ENCODE measurements around the gene PHF21B.
A peak's percentile ranks its signal among the peaks of the same experiment; 100 is the strongest.

The PHF21B gene

GRCh38 chr22:45007391-45008185, 2.2 kb downstream of the PHF21B start:
- ATAC-seq (replicated peaks) (no peak), DNase-seq (no peak)
- H3K27me3 Mint-ChIP-seq = peaks cover 68 to 69% of the 10 kb centered on the region in 2 donors
- no peaks in the 10 kb centered on the region for H3K9me3 Mint-ChIP-seq
- H3K4me3 Mint-ChIP-seq = peak overlapping the region; percentile 29 to 41
- H3K36me3 Mint-ChIP-seq (ENCODE audit: insufficient read depth) = no peaks in the 10 kb centered on the region
- H3K27ac Mint-ChIP-seq = no peak overlapping the region
- peaks cover 9 to 11% of the 10 kb centered on the region in 2 donors for H3K4me1 Mint-ChIP-seq (ENCODE audit: low read depth in 2 of 2)

DNA sequence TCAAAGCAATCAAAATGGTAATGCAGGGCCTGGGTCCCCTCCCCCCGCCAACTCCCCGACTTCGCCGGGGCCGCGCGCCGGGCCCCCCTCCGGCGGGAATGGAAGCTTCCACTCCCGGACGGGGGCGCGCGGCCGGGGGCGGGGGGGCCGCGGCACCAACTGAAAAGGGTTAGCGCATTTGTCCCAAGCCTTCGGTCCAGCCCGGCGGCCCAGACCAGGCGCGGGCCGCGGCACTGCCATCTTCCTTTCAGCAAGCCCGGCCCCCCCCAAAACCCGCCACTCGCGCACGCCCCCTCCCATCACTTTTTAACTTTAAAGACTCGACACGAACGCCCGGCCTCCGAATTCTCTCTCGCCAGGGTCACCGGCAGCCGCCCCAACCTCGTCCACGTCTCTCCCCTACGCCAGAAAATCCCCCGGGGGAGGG, 2.8 kb downstream of the PHF21B start:
- no peaks in the 10 kb centered on the region for H3K36me3 Mint-ChIP-seq (ENCODE audit: insufficient read depth)
- H3K9me3 Mint-ChIP-seq = no peaks in the 10 kb centered on the region
- no peak for DNase-seq
- peaks cover 9 to 11% of the 10 kb centered on the region in 2 donors for H3K4me1 Mint-ChIP-seq (ENCODE audit: low read depth in 2 of 2)
- ATAC-seq (replicated peaks) = no peak
- H3K27ac Mint-ChIP-seq = no peak overlapping the region
- peaks cover 67 to 69% of the 10 kb centered on the region in 2 donors for H3K27me3 Mint-ChIP-seq
- peak overlapping the region; percentile 45 to 58 for H3K4me3 Mint-ChIP-seq

DNA sequence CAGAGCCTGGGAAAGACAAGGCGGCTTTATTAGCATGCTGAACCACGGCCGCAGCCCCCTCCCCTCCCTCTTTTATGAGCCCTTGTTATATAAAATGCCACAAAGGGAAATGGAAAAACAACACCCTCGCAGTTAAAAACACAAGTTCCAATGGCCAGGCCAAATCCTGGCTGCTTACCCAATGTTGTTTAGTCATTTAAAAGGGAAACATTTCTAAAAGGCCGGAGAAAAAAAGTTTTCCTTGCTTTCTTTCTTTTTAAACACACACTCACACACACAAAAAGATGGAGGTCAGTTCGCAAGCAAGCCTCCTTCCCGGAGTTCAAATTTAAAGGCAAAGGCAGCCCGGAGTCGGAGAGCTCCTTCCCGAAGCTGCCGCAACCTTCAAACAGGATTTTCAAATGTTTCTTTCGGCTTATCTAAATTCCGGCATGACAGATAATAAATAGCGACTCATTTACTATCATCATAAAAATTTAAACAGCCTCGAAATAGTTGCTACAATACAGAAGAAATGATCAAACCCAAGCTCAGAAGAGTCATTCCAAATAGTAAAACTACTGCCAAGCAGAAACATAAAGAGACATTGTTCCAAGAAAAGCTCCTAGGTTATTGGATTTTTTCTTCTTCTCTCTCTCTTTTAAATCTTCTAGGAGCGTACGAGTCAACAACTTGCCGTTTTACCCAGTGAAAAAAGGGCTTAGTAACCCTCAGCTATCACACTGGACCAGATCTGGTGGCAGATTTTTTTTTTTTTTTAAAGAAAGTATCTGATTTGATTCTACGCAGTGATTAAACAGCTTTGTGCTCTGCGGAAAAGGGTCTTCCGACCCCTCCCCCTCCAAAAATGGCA, 3.5 kb downstream of the PHF21B start:
- peaks cover 61 to 69% of the 10 kb centered on the region in 2 donors for H3K27me3 Mint-ChIP-seq
- ATAC-seq (replicated peaks) = no peak
- H3K9me3 Mint-ChIP-seq = no peaks in the 10 kb centered on the region
- no peaks in the 10 kb centered on the region for H3K36me3 Mint-ChIP-seq (ENCODE audit: insufficient read depth)
- H3K4me3 Mint-ChIP-seq = peak overlapping the region; percentile 45 to 58
- no peak overlapping the region for H3K27ac Mint-ChIP-seq
- no peak for DNase-seq
- H3K4me1 Mint-ChIP-seq (ENCODE audit: low read depth in 2 of 2) = peaks cover 9 to 11% of the 10 kb centered on the region in 2 donors

DNA sequence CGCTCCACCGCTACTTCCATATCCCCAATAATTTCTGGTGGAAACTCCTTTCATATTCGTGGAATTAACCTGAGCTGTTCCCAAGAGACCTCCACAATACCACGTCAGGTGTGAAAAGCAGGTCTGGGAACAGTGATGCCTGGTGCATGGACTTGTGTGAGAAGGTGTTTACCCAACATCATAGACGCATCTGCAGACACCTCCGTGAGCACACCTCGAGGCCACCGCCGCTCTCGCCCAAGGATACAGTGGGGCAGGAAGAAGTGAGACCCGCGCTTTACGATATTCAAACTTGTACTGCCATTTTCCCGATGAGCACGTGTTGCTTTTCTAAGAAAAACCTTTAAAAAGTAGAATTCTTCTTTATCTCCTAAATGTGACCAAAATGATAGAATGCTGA, 8.2 kb downstream of the PHF21B start:
- no peak overlapping the region for H3K4me3 Mint-ChIP-seq
- no peak overlapping the region for H3K27ac Mint-ChIP-seq
- H3K4me1 Mint-ChIP-seq (ENCODE audit: low read depth in 2 of 2) = peaks cover 0 to 3% of the 10 kb centered on the region in 2 donors
- DNase-seq (no peak), ATAC-seq (replicated peaks) (no peak)
- peaks cover 70 to 100% of the 10 kb centered on the region in 2 donors for H3K27me3 Mint-ChIP-seq
- H3K9me3 Mint-ChIP-seq = no peaks in the 10 kb centered on the region
- no peaks in the 10 kb centered on the region for H3K36me3 Mint-ChIP-seq (ENCODE audit: insufficient read depth)

DNA sequence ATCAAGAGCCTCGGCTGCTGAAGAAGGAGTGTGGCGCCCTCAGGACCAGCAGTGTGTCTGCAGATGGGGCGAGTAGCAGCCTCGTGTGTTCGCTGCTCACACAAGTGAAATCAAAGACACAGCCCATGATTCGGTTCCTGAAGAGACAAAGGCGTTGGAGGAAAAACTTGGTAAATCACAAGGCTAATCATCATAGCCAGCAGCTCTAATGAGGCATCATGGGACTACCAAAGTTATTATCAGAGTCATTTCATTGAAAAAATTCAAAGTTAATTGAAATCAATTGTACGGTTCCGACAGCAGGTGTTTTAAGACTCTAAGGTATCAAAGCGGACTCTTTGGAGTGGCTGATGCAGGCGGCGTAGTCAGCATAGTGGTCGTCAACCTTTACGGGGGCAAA, 9.5 kb downstream of the PHF21B start:
- Mint-ChIP-seq H3K36me3 (ENCODE audit: insufficient read depth) (no peaks in the 10 kb centered on the region), H3K27ac (no peak overlapping the region), H3K27me3 (peaks cover 62 to 94% of the 10 kb centered on the region in 2 donors), H3K9me3 (no peaks in the 10 kb centered on the region), H3K4me1 (ENCODE audit: low read depth in 2 of 2) (no peaks in the 10 kb centered on the region), H3K4me3 (no peak overlapping the region)
- DNase-seq (no peak), ATAC-seq (replicated peaks) (no peak)

GRCh38 chr22:44999687-45000086, 10.1 kb downstream of the PHF21B start:
- no peak overlapping the region for H3K27ac Mint-ChIP-seq
- peaks cover 58 to 93% of the 10 kb centered on the region in 2 donors for H3K27me3 Mint-ChIP-seq
- no peak for DNase-seq
- ATAC-seq (replicated peaks) = no peak
- no peaks in the 10 kb centered on the region for H3K9me3 Mint-ChIP-seq
- H3K36me3 Mint-ChIP-seq (ENCODE audit: insufficient read depth) = no peaks in the 10 kb centered on the region
- H3K4me3 Mint-ChIP-seq = no peak overlapping the region
- no peaks in the 10 kb centered on the region for H3K4me1 Mint-ChIP-seq (ENCODE audit: low read depth in 2 of 2)

GRCh38 chr22:44999231-44999630, 10.6 kb downstream of the PHF21B start:
- ATAC-seq (replicated peaks) (no peak), DNase-seq (no peak)
- Mint-ChIP-seq H3K9me3 (no peaks in the 10 kb centered on the region), H3K4me1 (ENCODE audit: low read depth in 2 of 2) (no peaks in the 10 kb centered on the region), H3K27me3 (peaks cover 57 to 93% of the 10 kb centered on the region in 2 donors), H3K36me3 (ENCODE audit: insufficient read depth) (no peaks in the 10 kb centered on the region), H3K4me3 (no peak overlapping the region), H3K27ac (no peak overlapping the region)

DNA sequence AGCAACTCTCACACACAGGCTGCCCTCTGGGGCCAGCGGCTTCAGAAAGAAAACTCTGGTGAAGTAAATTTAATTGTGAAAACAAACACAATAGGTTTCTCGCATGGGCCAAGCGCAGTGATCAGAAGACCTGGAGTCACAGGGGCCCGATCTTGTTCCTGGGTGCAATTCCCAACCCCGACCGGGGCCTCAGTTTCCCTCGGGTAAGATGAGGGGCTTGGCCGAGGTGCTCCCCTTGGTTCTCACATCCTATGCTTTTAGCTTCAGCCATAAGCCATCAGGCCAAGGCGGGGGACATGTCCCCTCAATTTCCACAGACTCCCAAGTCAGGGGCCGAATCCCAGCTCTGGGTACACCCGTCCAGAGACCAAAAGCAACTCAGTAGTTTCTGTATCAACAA, 11.5 kb downstream of the PHF21B start:
- no peak overlapping the region for H3K27ac Mint-ChIP-seq
- H3K9me3 Mint-ChIP-seq = no peaks in the 10 kb centered on the region
- no peak for DNase-seq
- H3K4me3 Mint-ChIP-seq = no peak overlapping the region
- H3K27me3 Mint-ChIP-seq = peaks cover 48 to 88% of the 10 kb centered on the region in 2 donors
- H3K36me3 Mint-ChIP-seq (ENCODE audit: insufficient read depth) = no peaks in the 10 kb centered on the region
- no peaks in the 10 kb centered on the region for H3K4me1 Mint-ChIP-seq (ENCODE audit: low read depth in 2 of 2)
- no peak for ATAC-seq (replicated peaks)

- Mint-ChIP-seq H3K9me3 (no peaks in the 10 kb centered on the region), H3K27me3 (peaks cover 35 to 83% of the 10 kb centered on the region in 2 donors), H3K36me3 (ENCODE audit: insufficient read depth) (no peaks in the 10 kb centered on the region), H3K4me1 (ENCODE audit: low read depth in 2 of 2) (no peaks in the 10 kb centered on the region), H3K27ac (no peak overlapping the region), H3K4me3 (no peak overlapping the region)
- no peak for ATAC-seq (replicated peaks)
- DNase-seq = no peak
Measured at GRCh38 chr22:44997060-44997459, 12.7 kb downstream of the PHF21B start.

GRCh38 chr22:44996648-44997047, 13.2 kb downstream of the PHF21B start:
- Mint-ChIP-seq H3K27ac (no peak overlapping the region), H3K27me3 (peaks cover 35 to 80% of the 10 kb centered on the region in 2 donors), H3K36me3 (ENCODE audit: insufficient read depth) (no peaks in the 10 kb centered on the region), H3K4me3 (no peak overlapping the region), H3K4me1 (ENCODE audit: low read depth in 2 of 2) (no peaks in the 10 kb centered on the region), H3K9me3 (no peaks in the 10 kb centered on the region)
- DNase-seq (no peak), ATAC-seq (replicated peaks) (no peak)

- DNase-seq = no peak
- H3K27ac Mint-ChIP-seq = no peak overlapping the region
Measured at GRCh38 chr22:44996120-44996519, 13.7 kb downstream of the PHF21B start.

DNA sequence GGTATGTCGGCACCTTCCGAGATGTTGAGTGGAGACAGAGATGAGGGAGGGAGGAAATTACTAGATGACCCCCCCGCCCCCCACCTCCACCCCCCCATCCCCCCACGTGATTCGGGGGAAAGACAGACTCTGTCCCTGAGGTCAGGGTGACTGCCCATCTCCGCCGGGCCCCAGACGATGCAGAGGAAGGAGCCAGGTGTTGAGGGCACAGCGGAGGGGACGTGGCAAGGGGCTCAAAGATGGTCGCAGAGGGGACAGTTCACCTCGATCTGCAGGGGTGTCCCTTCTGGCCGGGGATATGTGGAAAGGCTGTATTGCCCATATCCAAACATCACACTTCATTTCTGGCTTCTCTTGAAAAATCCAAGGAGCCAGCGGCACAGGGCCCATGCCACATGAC, 14.1 kb downstream of the PHF21B start:
- Mint-ChIP-seq H3K36me3 (ENCODE audit: insufficient read depth) (no peaks in the 10 kb centered on the region), H3K27me3 (peaks cover 35 to 70% of the 10 kb centered on the region in 2 donors)

More at GRCh38 chr22:44996120-44996519, 13.7 kb downstream of the PHF21B start:
- Mint-ChIP-seq H3K9me3 (no peaks in the 10 kb centered on the region), H3K4me1 (ENCODE audit: low read depth in 2 of 2) (no peaks in the 10 kb centered on the region), H3K4me3 (no peak overlapping the region), H3K36me3 (ENCODE audit: insufficient read depth) (no peaks in the 10 kb centered on the region), H3K27me3 (peaks cover 35 to 75% of the 10 kb centered on the region in 2 donors)
- ATAC-seq (replicated peaks) = no peak

GRCh38 chr22:44995105-44995514, 14.7 kb downstream of the PHF21B start:
- peaks cover 40 to 64% of the 10 kb centered on the region in 2 donors for H3K27me3 Mint-ChIP-seq
- ATAC-seq (replicated peaks) (no peak), DNase-seq (no peak)
- H3K4me3 Mint-ChIP-seq = no peak overlapping the region
- no peak overlapping the region for H3K27ac Mint-ChIP-seq
- no peaks in the 10 kb centered on the region for H3K36me3 Mint-ChIP-seq (ENCODE audit: insufficient read depth)
- no peaks in the 10 kb centered on the region for H3K4me1 Mint-ChIP-seq (ENCODE audit: low read depth in 2 of 2)
- no peaks in the 10 kb centered on the region for H3K9me3 Mint-ChIP-seq

More for the DNA sequence above, 14.1 kb downstream of the PHF21B start:
- Mint-ChIP-seq H3K4me3 (no peak overlapping the region), H3K4me1 (ENCODE audit: low read depth in 2 of 2) (no peaks in the 10 kb centered on the region), H3K9me3 (no peaks in the 10 kb centered on the region), H3K27ac (no peak overlapping the region)
- no peak for ATAC-seq (replicated peaks)
- DNase-seq = no peak
